Neural cell (in vitro differentiated cells): ENCODE measurements around the gene ERFL. TPM values are rescaled to one million over a fixed set of nuclear protein-coding genes. Genes with fewer than 3 reads are reported as not detected.

Source experiments
- H2AFZ ChIP-seq: fragments of 200-600, 300-800 bp; sonication (generic), shearing (Covaris generic); 2 replicates; pipeline ENCODE4 v1.6.0; 2014; ENCODE audit warnings: low read depth, mild to moderate bottlenecking, antibody characterized with exemption, low read length, moderate library complexity
- H3F3A ChIP-seq: fragments of 200-600 bp; shearing (Covaris generic); 2 replicates; pipeline ENCODE4 v1.6.1; 2016; ENCODE audit warnings: mild to moderate bottlenecking, moderate library complexity, mixed read lengths, antibody characterized with exemption, low read length; ENCODE audit not compliant: insufficient read depth, poor library complexity, severe bottlenecking
- H3K27ac ChIP-seq: fragments of 200-600, 300-800 bp; sonication (generic), shearing (Covaris generic); 2 replicates; pipeline ENCODE4 v1.5.1; 2014; ENCODE audit warnings: mild to moderate bottlenecking, low read length, moderate library complexity
- H3K27me3 ChIP-seq: fragments of 300-800, 200-600 bp; sonication (generic), shearing (Covaris generic); 2 replicates; pipeline ENCODE4 v1.6.0; 2014; ENCODE audit warnings: mild to moderate bottlenecking, low read depth, low read length, moderate library complexity; ENCODE audit not compliant: insufficient read depth
- H3K36me3 ChIP-seq: fragments of 300-800, 200-600 bp; sonication (generic), shearing (Covaris generic); 2 replicates; pipeline ENCODE4 v1.5.1; 2014; ENCODE audit warnings: mild to moderate bottlenecking, antibody characterized with exemption, low read length, moderate library complexity; ENCODE audit not compliant: insufficient read depth
- H3K4me2 ChIP-seq: fragments of 300-800, 200-600 bp; sonication (generic), shearing (Covaris generic); 2 replicates; pipeline ENCODE4 v1.6.0; 2014; ENCODE audit warnings: mild to moderate bottlenecking, low read length
- H3K4me3 ChIP-seq: fragments of 300-800, 200-600 bp; sonication (generic), shearing (Covaris generic); 2 replicates; pipeline ENCODE4 v1.5.1; 2014; ENCODE audit warnings: mild to moderate bottlenecking, low read length, moderate library complexity
- H3K79me2 ChIP-seq: fragments of 200-600 bp; shearing (Covaris generic); replicated peaks from 2 replicates; pipeline ENCODE4 v1.6.0; 2014; ENCODE audit warnings: mild to moderate bottlenecking, low read length, moderate library complexity; ENCODE audit not compliant: insufficient read depth
- H3K9ac ChIP-seq: fragments of 300-800, 200-600 bp; sonication (generic), shearing (Covaris generic); 2 replicates; pipeline ENCODE4 v1.6.1; 2016; ENCODE audit warnings: mild to moderate bottlenecking, low read length, mixed read lengths
- H3K9me2 ChIP-seq: fragments of 200-600 bp; shearing (Covaris generic); 2 replicates; pipeline ENCODE4 v1.6.1; 2016; ENCODE audit warnings: mild to moderate bottlenecking, low read length, mixed read lengths; ENCODE audit not compliant: insufficient read depth
- H3K9me3 ChIP-seq: fragments of 200-600, 300-800 bp; sonication (generic), shearing (Covaris generic); 2 replicates; pipeline ENCODE4 v1.6.1; 2016; ENCODE audit warnings: mild to moderate bottlenecking, mixed run types, low read length, moderate library complexity, mixed read lengths
- H4K20me1 ChIP-seq: fragments of 200-600 bp; shearing (Covaris generic); 2 replicates; pipeline ENCODE4 v1.6.1; 2016; ENCODE audit warnings: mild to moderate bottlenecking, mixed run types; ENCODE audit not compliant: insufficient read depth
- EP300 ChIP-seq: fragments of 450-650 bp; conservative IDR thresholded peaks from 2 replicates; pipeline ENCODE4 v1.6.1; 2014; ENCODE audit warnings: antibody characterized with exemption, mild to moderate bottlenecking, moderate library complexity; ENCODE audit not compliant: poor library complexity, severe bottlenecking
- EZH2 ChIP-seq: fragments of 200-600, 300-800 bp; shearing (Covaris generic), sonication (generic); IDR thresholded peaks from 2 replicates; pipeline ENCODE4 v1.6.1; 2014; ENCODE audit warnings: antibody characterized with exemption, low read length, borderline replicate concordance, mild to moderate bottlenecking; ENCODE audit not compliant: insufficient read depth, poor library complexity, severe bottlenecking
- MXI1 ChIP-seq: fragments of 450-650 bp; conservative IDR thresholded peaks from 2 replicates; pipeline ENCODE4 v1.6.1; 2014; ENCODE audit warnings: antibody characterized with exemption, mild to moderate bottlenecking; ENCODE audit not compliant: poor library complexity, severe bottlenecking
- POLR2AphosphoS5 ChIP-seq: IDR thresholded peaks from 2 replicates; pipeline ENCODE4 v1.6.1; 2012
- RAD21 ChIP-seq: fragments of 450-650 bp; conservative IDR thresholded peaks from 2 replicates; pipeline ENCODE4 v1.6.1; 2014; ENCODE audit warnings: antibody characterized with exemption, mild to moderate bottlenecking, moderate library complexity
- SMC3 ChIP-seq: fragments of 450-650 bp; conservative IDR thresholded peaks from 2 replicates; pipeline ENCODE4 v1.6.1; 2014; ENCODE audit warnings: antibody characterized with exemption, mild to moderate bottlenecking, moderate library complexity; ENCODE audit not compliant: poor library complexity
- TAF1 ChIP-seq: IDR thresholded peaks from 2 replicates; pipeline ENCODE4 v1.6.1; 2012; ENCODE audit warnings: low read depth
- polyA plus RNA-seq: library from polyadenylated mRNA; depleted of rRNA; stranded (reverse); fragments of >200 nt; gene quantifications from 2 replicates; pipeline ENCODE4 v1.2.3, GENCODE V29; 2014
- TF ChIP-seq, protein P1 (sequence below): fragments of 450-650 bp; IDR thresholded peaks from 2 replicates; pipeline ENCODE4 v1.5.1; 2014; ENCODE audit warnings: antibody characterized with exemption, mild to moderate bottlenecking, moderate library complexity; ENCODE audit not compliant: poor library complexity, severe bottlenecking
- TF ChIP-seq, protein P2 (sequence below): IDR thresholded peaks from 2 replicates; pipeline ENCODE4 v1.6.1; 2012; ENCODE audit warnings: borderline replicate concordance

ERFL gene
- polyA plus RNA-seq, 1 donor from 2014 or later = 0.31 TPM

- H2AFZ ChIP-seq = no peak overlapping the region
- no peak overlapping the region for H3K4me2 ChIP-seq
- H3K9me3 ChIP-seq = no peaks in the 10 kb centered on the region
- no peaks in the 10 kb centered on the region for H3K79me2 ChIP-seq
- H3K4me3 ChIP-seq = no peak overlapping the region
- no peak overlapping the region for H3K9ac ChIP-seq
- H3F3A ChIP-seq = no peaks in the 10 kb centered on the region
- no peak overlapping the region for H3K27ac ChIP-seq
- no peaks in the 10 kb centered on the region for H3K9me2 ChIP-seq
- peaks cover 33% of the 10 kb centered on the region for H3K27me3 ChIP-seq
- no peaks in the 10 kb centered on the region for H3K36me3 ChIP-seq
- H4K20me1 ChIP-seq = no peaks in the 10 kb centered on the region
- TF ChIP-seq EZH2 = no peak
- TF ChIP-seq, protein P1, sequence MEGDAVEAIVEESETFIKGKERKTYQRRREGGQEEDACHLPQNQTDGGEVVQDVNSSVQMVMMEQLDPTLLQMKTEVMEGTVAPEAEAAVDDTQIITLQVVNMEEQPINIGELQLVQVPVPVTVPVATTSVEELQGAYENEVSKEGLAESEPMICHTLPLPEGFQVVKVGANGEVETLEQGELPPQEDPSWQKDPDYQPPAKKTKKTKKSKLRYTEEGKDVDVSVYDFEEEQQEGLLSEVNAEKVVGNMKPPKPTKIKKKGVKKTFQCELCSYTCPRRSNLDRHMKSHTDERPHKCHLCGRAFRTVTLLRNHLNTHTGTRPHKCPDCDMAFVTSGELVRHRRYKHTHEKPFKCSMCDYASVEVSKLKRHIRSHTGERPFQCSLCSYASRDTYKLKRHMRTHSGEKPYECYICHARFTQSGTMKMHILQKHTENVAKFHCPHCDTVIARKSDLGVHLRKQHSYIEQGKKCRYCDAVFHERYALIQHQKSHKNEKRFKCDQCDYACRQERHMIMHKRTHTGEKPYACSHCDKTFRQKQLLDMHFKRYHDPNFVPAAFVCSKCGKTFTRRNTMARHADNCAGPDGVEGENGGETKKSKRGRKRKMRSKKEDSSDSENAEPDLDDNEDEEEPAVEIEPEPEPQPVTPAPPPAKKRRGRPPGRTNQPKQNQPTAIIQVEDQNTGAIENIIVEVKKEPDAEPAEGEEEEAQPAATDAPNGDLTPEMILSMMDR = no peak
- TF ChIP-seq SMC3 = no peak
- no peak for TF ChIP-seq MXI1
- TF ChIP-seq RAD21 = no peak
- TF ChIP-seq, protein P2, sequence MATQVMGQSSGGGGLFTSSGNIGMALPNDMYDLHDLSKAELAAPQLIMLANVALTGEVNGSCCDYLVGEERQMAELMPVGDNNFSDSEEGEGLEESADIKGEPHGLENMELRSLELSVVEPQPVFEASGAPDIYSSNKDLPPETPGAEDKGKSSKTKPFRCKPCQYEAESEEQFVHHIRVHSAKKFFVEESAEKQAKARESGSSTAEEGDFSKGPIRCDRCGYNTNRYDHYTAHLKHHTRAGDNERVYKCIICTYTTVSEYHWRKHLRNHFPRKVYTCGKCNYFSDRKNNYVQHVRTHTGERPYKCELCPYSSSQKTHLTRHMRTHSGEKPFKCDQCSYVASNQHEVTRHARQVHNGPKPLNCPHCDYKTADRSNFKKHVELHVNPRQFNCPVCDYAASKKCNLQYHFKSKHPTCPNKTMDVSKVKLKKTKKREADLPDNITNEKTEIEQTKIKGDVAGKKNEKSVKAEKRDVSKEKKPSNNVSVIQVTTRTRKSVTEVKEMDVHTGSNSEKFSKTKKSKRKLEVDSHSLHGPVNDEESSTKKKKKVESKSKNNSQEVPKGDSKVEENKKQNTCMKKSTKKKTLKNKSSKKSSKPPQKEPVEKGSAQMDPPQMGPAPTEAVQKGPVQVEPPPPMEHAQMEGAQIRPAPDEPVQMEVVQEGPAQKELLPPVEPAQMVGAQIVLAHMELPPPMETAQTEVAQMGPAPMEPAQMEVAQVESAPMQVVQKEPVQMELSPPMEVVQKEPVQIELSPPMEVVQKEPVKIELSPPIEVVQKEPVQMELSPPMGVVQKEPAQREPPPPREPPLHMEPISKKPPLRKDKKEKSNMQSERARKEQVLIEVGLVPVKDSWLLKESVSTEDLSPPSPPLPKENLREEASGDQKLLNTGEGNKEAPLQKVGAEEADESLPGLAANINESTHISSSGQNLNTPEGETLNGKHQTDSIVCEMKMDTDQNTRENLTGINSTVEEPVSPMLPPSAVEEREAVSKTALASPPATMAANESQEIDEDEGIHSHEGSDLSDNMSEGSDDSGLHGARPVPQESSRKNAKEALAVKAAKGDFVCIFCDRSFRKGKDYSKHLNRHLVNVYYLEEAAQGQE = no peak
- no peak for TF ChIP-seq TAF1
- TF ChIP-seq EP300 = no peak
- no peak for TF ChIP-seq POLR2AphosphoS5
Observed at GRCh38 chr19:41908724-41909464, 19.4 kb downstream of the ERFL start.

GRCh38 chr19:41907994-41908615, 20.1 kb downstream of the ERFL start:
- Histone ChIP-seq H3K36me3 (no peaks in the 10 kb centered on the region), H3K9me3 (no peaks in the 10 kb centered on the region), H3K27ac (no peak overlapping the region), H3K9ac (no peak overlapping the region), H3K27me3 (peaks cover 25% of the 10 kb centered on the region), H3F3A (no peaks in the 10 kb centered on the region), H3K79me2 (no peaks in the 10 kb centered on the region), H3K4me2 (no peak overlapping the region), H3K9me2 (no peaks in the 10 kb centered on the region), H4K20me1 (no peaks in the 10 kb centered on the region), H2AFZ (no peak overlapping the region), H3K4me3 (no peak overlapping the region)
- TF ChIP-seq TAF1 = no peak
- TF ChIP-seq POLR2AphosphoS5 = no peak
- TF ChIP-seq, protein P2 = no peak
- no peak for TF ChIP-seq MXI1
- no peak for TF ChIP-seq EP300
- no peak for TF ChIP-seq EZH2
- TF ChIP-seq SMC3 = no peak
- no peak for TF ChIP-seq RAD21
- TF ChIP-seq, protein P1 = no peak
